A549 (cell line): Measurements from ENCODE around the gene CNTNAP1. TPM values are rescaled to one million over a fixed set of nuclear protein-coding genes. Genes with fewer than 3 reads are reported as not detected.

Source experiments
- ATAC-seq, 2 experiments: fragments of 200-7000 bp in 1 of 2; fragments of >200 bp in 1 of 2; cut with Nextera tagmentation in 1 of 2; cut with Tn5 transposase in 1 of 2; 3 replicates each; pipeline versions ENCODE4 v1.8.0 to v1.9.1; 2018 to 2020; ENCODE audit warnings: mild to moderate bottlenecking in 1 of 2, moderate library complexity in 1 of 2
- CTCF ChIA-PET: fragments of 300-600 bp; sonication (Branson Sonifier 250); formaldehyde crosslinking; extraction: SDS; loops from one replicate; lab custom pipeline; 2021; ENCODE audit warnings: antibody characterized with exemption, inconsistent platforms; lab: Yijun Ruan, JAX
- POLR2A ChIA-PET: fragments of 350-600 bp; formaldehyde crosslinking; extraction: SDS; loops from one replicate; lab custom pipeline; 2021; ENCODE audit warnings: antibody characterized with exemption, inconsistent platforms; lab: Yijun Ruan, JAX
- DNase-seq, 2 experiments: peaks; one replicate each; pipeline versions ENCODE4 v3.0.0 to v3.0.0-alpha.2; 2011 to 2016; ENCODE audit warnings: low read depth in 1 of 2, low spot score in 1 of 2
- FAIRE-seq: peaks from 2 replicates; lab custom pipeline; 2011; peaks lifted over from hg19 to GRCh38; lab: Jason Lieb, UNC
- H3K27ac ChIP-seq, 2 experiments: fragments of >200 bp; sonication (Bioruptor Twin); formaldehyde crosslinking; 3 replicates each; pipeline ENCODE4 v1.5.1; 2016 to 2017
- H3K4me1 ChIP-seq: fragments of >200 bp; sonication (Bioruptor Twin); formaldehyde crosslinking; 3 replicates; pipeline ENCODE4 v1.6.1; 2016
- H3K4me2 ChIP-seq: fragments of >200 bp; sonication (Bioruptor Twin); formaldehyde crosslinking; 3 replicates; pipeline ENCODE4 v1.6.1; 2016
- H3K4me3 ChIP-seq: fragments of >200 bp; sonication (Bioruptor Twin); formaldehyde crosslinking; 3 replicates; pipeline ENCODE4 v1.5.1; 2016
- H3K9me3 ChIP-seq: fragments of >200 bp; sonication (Bioruptor Twin); formaldehyde crosslinking; 3 replicates; pipeline ENCODE4 v1.6.1; 2016
- BHLHE40 ChIP-seq: IDR thresholded peaks from 2 replicates; pipeline ENCODE4 v1.6.1; 2012; ENCODE audit warnings: low read depth, low read length, inconsistent platforms
- CBX2 ChIP-seq: fragments of 200-600 bp; sonication (generic); IDR thresholded peaks from 2 replicates; pipeline ENCODE4 v1.6.1; 2016; ENCODE audit warnings: low read depth, mild to moderate bottlenecking, borderline replicate concordance
- CHD4 ChIP-seq: fragments of 200-600 bp; sonication (generic); IDR thresholded peaks from 2 replicates; pipeline ENCODE4 v1.6.1; 2016; ENCODE audit warnings: antibody characterized with exemption, mild to moderate bottlenecking, borderline replicate concordance
- EHMT2 ChIP-seq: fragments of 200-600 bp; sonication (generic); IDR thresholded peaks from 2 replicates; pipeline ENCODE4 v1.6.1; 2016; ENCODE audit warnings: antibody characterized with exemption, low read depth, mild to moderate bottlenecking, moderate library complexity
- ESRRA ChIP-seq: fragments of 150-350 bp; IDR thresholded peaks from 2 replicates; pipeline ENCODE4 v1.6.1; 2014; ENCODE audit warnings: mild to moderate bottlenecking, low read length, borderline replicate concordance
- MAX ChIP-seq: IDR thresholded peaks from 2 replicates; pipeline ENCODE4 v1.6.1; 2012
- MAZ ChIP-seq: fragments of 150-350 bp; IDR thresholded peaks from 2 replicates; pipeline ENCODE4 v1.6.1; 2014; ENCODE audit warnings: antibody characterized with exemption, low read depth, low read length, borderline replicate concordance
- MYC ChIP-seq: IDR thresholded peaks from 2 replicates; pipeline ENCODE4 v1.6.1; 2012; ENCODE audit warnings: mild to moderate bottlenecking, inconsistent platforms, low read length, improper control_type of control experiment, borderline replicate concordance
- POLR2AphosphoS2 ChIP-seq: conservative IDR thresholded peaks from 2 replicates; pipeline ENCODE4 v1.6.1; 2012; ENCODE audit warnings: low read length, improper control_type of control experiment, inconsistent platforms
- RAD21 ChIP-seq, 2 experiments: fragments of >200 bp in 1 of 2; sonication (Bioruptor Twin) in 1 of 2; formaldehyde crosslinking in 1 of 2; IDR thresholded peaks in 1 of 2; conservative IDR thresholded peaks in 1 of 2; 2 replicates in 1 of 2; 3 replicates in 1 of 2; pipeline ENCODE4 v1.6.1; 2012 to 2018; ENCODE audit warnings: inconsistent platforms in 1 of 2
- SMC3 ChIP-seq: fragments of >200 bp; sonication (Bioruptor Twin); formaldehyde crosslinking; IDR thresholded peaks from 3 replicates; pipeline ENCODE4 v1.6.1; 2018; ENCODE audit warnings: inconsistent platforms
- WGBS: methylation state at CpG from one replicate; pipeline ENCODE4 v1.1.6; 2017; ENCODE audit errors: missing lambda C conversion rate; 5-methylcytosine and 5-hydroxymethylcytosine counted together
- polyA plus RNA-seq, 4 experiments: library from polyadenylated mRNA; depleted of rRNA in 3 of 4; stranded (reverse); fragments of >200 nt; fragmentation: RNase III in 1 of 4; extraction: RNeasy Plus Mini Kit Qiagen cat#74134 plus additional on column Dnase treatment in 1 of 4; gene quantifications; 2 replicates in 3 of 4; 3 replicates in 1 of 4; pipeline ENCODE4 v1.2.3, GENCODE V29; 2011 to 2017
- TF ChIP-seq, protein P1 (sequence below): fragments of 250-450 bp; sonication (Bioruptor Pico); IDR thresholded peaks from 2 replicates; pipeline ENCODE4 v1.5.0; 2020; ENCODE audit warnings: low read depth, mild to moderate bottlenecking, moderate library complexity
- TF ChIP-seq, protein P2 (sequence below): IDR thresholded peaks from 2 replicates; pipeline ENCODE4 v1.6.1; 2012; ENCODE audit warnings: low read depth, borderline replicate concordance
- TF ChIP-seq, protein P3 (sequence below): fragments of >200 bp; sonication (Bioruptor Twin); formaldehyde crosslinking; IDR thresholded peaks from 3 replicates; pipeline ENCODE4 v1.6.1; 2016

Gene CNTNAP1
- polyA plus RNA-seq, 2 of the 4 experiments (the other 2 are of a cell fraction), result 6.3 to 8.2 TPM

DNA sequence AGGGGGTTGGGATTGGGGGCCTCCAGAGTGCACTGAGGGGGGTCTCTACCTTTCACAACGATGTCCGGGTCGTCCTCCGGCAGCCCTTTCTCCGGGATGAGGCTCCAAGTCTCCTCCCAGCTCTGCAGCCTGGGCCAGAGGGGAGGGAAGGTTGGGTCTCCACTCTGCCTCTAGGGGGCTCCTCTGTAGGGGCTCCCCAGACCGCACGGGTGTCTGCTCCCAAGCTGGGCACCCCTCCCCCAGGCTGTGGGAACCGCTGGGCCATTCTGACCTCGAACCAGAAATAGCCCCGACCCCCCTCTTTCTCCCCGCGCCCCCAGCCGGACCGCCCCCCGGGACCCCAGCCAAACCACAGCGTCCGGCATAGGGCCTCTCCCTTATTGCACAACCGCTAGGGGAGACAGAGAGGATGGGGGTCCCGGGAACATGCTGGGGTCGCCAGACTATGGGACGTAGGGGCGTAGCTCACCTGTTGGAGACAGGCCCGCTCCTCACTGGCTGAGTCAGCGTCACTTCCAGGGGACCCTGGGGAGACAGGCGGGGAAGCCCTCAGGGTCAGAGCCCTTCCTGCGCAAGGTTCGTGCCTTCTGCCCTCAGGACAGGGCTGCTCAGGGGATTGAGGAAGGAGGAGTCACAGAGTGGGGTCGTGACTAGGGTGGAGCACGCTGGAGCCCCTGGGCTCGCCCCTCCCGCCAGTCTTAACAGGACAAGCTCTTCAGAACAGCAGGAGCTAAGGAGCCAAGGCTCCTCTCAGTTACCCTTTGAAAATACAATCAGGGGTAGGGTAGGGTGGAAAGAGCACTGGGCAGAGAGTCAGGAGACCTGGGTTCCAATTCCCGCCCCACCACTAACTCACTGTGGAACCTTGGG, 8.2 kb upstream of the CNTNAP1 start (continued):
- TF ChIP-seq, protein P1, sequence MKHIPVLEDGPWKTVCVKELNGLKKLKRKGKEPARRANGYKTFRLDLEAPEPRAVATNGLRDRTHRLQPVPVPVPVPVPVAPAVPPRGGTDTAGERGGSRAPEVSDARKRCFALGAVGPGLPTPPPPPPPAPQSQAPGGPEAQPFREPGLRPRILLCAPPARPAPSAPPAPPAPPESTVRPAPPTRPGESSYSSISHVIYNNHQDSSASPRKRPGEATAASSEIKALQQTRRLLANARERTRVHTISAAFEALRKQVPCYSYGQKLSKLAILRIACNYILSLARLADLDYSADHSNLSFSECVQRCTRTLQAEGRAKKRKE (CRISPR knock-in tag), result no peak
- TF ChIP-seq RAD21 (conservative IDR thresholded peaks at IDR 0.05 in 1 of 2, IDR thresholded peaks at IDR 0.05 in 1 of 2), result peak; percentile 34 to 46; a peak in 4 of 5 replicates
- TF ChIP-seq, protein P2, sequence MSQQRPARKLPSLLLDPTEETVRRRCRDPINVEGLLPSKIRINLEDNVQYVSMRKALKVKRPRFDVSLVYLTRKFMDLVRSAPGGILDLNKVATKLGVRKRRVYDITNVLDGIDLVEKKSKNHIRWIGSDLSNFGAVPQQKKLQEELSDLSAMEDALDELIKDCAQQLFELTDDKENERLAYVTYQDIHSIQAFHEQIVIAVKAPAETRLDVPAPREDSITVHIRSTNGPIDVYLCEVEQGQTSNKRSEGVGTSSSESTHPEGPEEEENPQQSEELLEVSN, result no peak

GRCh38 chr17:42674755-42675347, 7.5 kb upstream of the CNTNAP1 start:
- H3K9me3 ChIP-seq, result no peaks in the 10 kb centered on the region
- POLR2A ChIA-PET, result interaction anchor here (1.6 kb wide), 2 partner anchors 16 to 65 kb away, joined by 7 read pairs; partner anchors contain the start of genes RETREG3, TUBG1 and TUBG2
- 54% methylated on average over 9 of the region's 9 CpGs for WGBS

GRCh38 chr17:42675348-42675964, 6.9 kb upstream of the CNTNAP1 start:
- Histone ChIP-seq H3K4me3 (peak overlapping the region; percentile 87), H3K27ac (peak overlapping the region; percentile 93 to 95), H3K4me2 (peak overlapping the region; percentile 99), H3K4me1 (peaks cover 47% of the 10 kb centered on the region), H3K9me3 (no peaks in the 10 kb centered on the region)
- ChIA-PET CTCF (interaction anchor here (0.7 to 15.7 kb wide), 18 partner anchors 8 to 95 kb away, joined by 3 to 394 read pairs (median 4); partner anchors contain the start of genes PSMC3IP and TUBG2), POLR2A (interaction anchor here (1.8 to 4.9 kb wide), 4 partner anchors 8 to 98 kb away, joined by 8 to 63 read pairs (median 47); partner anchors contain the start of genes PSMC3IP, RETREG3 and TUBG1)
- TF ChIP-seq EHMT2 (no peak), CHD4 (no peak), POLR2AphosphoS2 (no peak), SMC3 (no peak), ESRRA (no peak), MAX (no peak), MAZ (no peak), CBX2 (no peak)
- TF ChIP-seq, protein P3, sequence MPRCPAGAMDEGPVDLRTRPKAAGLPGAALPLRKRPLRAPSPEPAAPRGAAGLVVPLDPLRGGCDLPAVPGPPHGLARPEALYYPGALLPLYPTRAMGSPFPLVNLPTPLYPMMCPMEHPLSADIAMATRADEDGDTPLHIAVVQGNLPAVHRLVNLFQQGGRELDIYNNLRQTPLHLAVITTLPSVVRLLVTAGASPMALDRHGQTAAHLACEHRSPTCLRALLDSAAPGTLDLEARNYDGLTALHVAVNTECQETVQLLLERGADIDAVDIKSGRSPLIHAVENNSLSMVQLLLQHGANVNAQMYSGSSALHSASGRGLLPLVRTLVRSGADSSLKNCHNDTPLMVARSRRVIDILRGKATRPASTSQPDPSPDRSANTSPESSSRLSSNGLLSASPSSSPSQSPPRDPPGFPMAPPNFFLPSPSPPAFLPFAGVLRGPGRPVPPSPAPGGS, result no peak
- WGBS, result 16% methylated on average over 11 of the region's 27 CpGs
- ATAC-seq, result no peak
- no peak for DNase-seq
- no peak for FAIRE-seq

More at GRCh38 chr17:42674755-42675347, 7.5 kb upstream of the CNTNAP1 start:
- TF ChIP-seq BHLHE40 (no peak), MYC (no peak)
- DNase-seq, result no peak
- H3K27ac ChIP-seq, result peak overlapping the region; percentile 93 to 95
- peak overlapping the region; percentile 99 for H3K4me2 ChIP-seq
- FAIRE-seq, result no peak
- CTCF ChIA-PET, result interaction anchor here (0.6 to 15.7 kb wide), 22 partner anchors 9 to 309 kb away, joined by 3 to 394 read pairs (median 4); partner anchors contain the start of genes PSMC3IP, RETREG3, TUBG1 and TUBG2
- H3K4me1 ChIP-seq, result peaks cover 42% of the 10 kb centered on the region
- H3K4me3 ChIP-seq, result peak overlapping the region; percentile 87
- ATAC-seq, result no peak
